Type B pancreatic cell (in vitro differentiated cells): Measurements from ENCODE around the gene RPS16. TPM values are rescaled to one million over a fixed set of nuclear protein-coding genes. Genes with fewer than 3 reads are reported as not detected.

Source experiments
- DNase-seq: peaks from one replicate; pipeline ENCODE4 v3.0.0; 2021; ENCODE audit warnings: mixed read lengths; ENCODE audit not compliant: unreplicated experiment; ENCODE audit errors: extremely low spot score
- H3K27ac Mint-ChIP-seq: 2 replicates; pipeline ENCODE4 v1.8.0; 2021; ENCODE audit warnings: mild to moderate bottlenecking, mixed read lengths
- H3K27me3 Mint-ChIP-seq: 2 replicates; pipeline ENCODE4 v1.8.0; 2021; ENCODE audit warnings: mixed read lengths
- H3K36me3 Mint-ChIP-seq: 2 replicates; pipeline ENCODE4 v1.8.0; 2021; ENCODE audit warnings: mixed read lengths
- H3K4me1 Mint-ChIP-seq: one replicate; pipeline ENCODE4 v1.8.0; 2021; ENCODE audit warnings: mixed read lengths; ENCODE audit not compliant: unreplicated experiment
- H3K4me3 Mint-ChIP-seq: 2 replicates; pipeline ENCODE4 v1.8.0; 2021; ENCODE audit warnings: mild to moderate bottlenecking, mixed read lengths
- H3K9me3 Mint-ChIP-seq: 2 replicates; pipeline ENCODE4 v1.8.0; 2021; ENCODE audit warnings: mixed read lengths
- CTCF ChIP-seq: fragments of 200-600 bp; sonication (generic); conservative IDR thresholded peaks from 2 replicates; pipeline ENCODE4 v1.5.0; 2021; ENCODE audit warnings: antibody characterized with exemption, mild to moderate bottlenecking
- total RNA-seq: library from RNA; stranded (reverse); gene quantifications from 2 replicates; pipeline ENCODE4 v1.2.1, GENCODE V29; 2021; ENCODE audit warnings: low replicate concordance

The RPS16 gene
- total RNA-seq, 1 donor from 2014 or later = 2,175 TPM

DNA sequence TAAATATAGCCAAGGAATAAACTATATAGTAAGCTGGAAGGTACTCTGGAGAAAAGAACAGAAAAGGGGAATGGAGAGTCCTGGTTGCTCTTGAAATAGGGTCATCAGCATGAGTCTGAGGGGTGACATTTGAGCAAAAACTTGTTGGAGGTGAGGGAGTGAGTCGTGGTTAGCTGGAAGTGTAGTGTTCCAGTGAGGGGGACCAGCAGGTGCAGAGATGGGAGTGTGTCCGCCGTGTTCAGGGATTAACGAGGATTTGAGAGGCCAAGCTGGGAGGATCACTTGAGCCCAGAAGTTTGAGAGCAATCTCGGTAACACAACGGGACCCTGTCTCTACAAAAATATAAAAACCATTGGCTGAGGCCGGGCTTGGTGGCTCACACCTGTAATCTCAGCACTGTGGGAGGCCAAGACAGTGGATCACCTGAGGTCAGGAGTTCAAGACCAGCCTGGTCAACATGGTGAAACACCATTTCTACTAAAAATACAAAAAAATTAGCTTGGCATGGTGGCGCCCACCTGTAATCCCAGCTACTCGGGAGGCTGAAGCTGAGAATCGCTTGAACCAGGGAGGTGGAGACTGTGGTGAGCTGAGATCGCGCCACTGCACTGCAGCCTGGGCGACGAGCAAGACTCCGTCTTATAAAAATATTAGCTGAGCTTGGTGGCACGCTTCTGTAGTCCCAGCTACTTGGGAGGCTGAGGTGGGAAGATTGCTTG, 10.8 kb upstream of the RPS16 start:
- no peaks in the 10 kb centered on the region for H3K9me3 Mint-ChIP-seq
- DNase-seq = no peak
- H3K4me1 Mint-ChIP-seq = peaks cover 28% of the 10 kb centered on the region
- peak overlapping the region; percentile 99 for H3K4me3 Mint-ChIP-seq
- H3K36me3 Mint-ChIP-seq = peaks cover 15% of the 10 kb centered on the region
- H3K27me3 Mint-ChIP-seq = no peaks in the 10 kb centered on the region
- H3K27ac Mint-ChIP-seq = peak overlapping the region; percentile 98
- no peak for TF ChIP-seq CTCF

DNA sequence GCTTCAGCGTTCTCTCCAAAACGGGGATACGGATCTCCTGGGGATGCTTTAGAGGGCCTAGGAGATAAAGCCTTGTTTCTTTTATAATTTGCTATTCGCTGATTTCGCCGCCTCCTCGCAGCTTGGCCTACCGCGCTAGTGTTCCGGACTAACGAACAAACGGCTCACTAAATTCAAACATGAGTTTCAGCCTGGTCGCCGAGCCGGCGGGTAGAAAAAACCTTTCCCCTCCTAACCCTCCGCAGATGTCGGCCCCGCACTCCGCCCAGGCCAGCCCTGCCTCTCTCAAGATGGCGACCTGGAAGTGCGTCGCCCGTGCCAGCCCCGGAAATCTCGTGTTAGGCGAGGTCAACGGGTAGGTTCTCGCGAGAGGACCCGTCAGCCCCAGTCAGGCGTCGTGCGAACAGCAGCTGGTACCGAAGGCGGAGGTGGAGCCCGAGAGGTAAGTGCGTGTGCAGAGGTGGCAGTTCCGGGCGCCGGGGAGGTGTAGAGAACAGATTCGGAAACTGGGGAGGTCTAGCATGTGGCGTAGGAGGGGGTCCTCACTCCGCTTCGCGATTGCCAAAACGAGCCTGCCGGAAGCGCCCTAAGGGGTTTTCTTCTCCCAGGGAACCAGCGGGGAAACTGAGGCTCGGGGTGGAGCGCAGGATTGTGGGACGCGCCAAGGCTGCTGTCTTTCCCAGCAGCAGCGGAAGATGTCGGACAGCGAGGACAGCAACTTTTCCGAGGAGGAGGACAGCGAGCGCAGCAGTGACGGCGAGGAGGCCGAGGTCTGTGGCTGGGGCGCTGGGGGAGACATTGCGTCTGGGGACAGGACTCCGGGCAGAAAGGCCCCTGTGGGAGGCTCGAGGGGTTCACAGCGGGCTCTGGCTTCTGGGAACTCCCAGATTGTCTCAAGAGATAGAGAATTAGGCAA, 9.7 kb upstream of the RPS16 start, which contains the start of gene SUPT5H:
Gene SUPT5H (plus strand): TSS at position 387 of the 916 bp plus-strand sequence. CDS start 309 bp downstream, at position 696.
- H3K9me3 Mint-ChIP-seq = no peaks in the 10 kb centered on the region

DNA sequence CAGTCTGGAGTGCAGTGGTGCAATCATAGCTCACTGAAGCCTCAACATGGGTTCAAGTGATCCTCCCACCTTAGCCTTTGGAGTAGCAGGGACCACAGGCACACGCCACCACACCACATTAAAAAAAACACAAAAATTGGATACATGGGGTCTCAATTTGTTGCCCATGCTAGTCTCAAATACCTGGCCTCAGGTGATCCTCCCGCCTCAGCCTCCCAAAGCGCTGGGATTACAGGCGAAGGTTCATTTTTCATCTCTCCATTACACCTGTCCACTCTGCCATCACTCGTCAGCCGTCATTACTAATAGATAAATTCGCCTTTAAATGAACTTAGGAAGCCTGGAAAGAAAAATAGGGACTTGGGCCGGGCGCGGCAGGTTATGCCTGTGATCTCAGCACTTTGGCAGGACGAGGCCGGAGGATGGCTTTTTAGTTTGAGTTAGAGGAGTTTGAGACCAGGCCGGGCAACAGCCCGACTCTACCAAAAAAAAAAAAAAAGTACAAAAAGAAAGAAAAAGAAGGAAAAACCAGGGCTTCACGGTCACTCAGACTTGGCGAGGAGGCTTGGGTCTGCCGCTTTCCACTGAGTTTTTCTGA, 8.9 kb upstream of the RPS16 start:
- no peak for DNase-seq
- H3K4me3 Mint-ChIP-seq = peak overlapping the region; percentile 99
- peaks cover 15% of the 10 kb centered on the region for H3K36me3 Mint-ChIP-seq
- H3K4me1 Mint-ChIP-seq = peaks cover 35% of the 10 kb centered on the region
- no peak for TF ChIP-seq CTCF
- no peaks in the 10 kb centered on the region for H3K9me3 Mint-ChIP-seq
- peak overlapping the region; percentile 98 for H3K27ac Mint-ChIP-seq
- H3K27me3 Mint-ChIP-seq = no peaks in the 10 kb centered on the region

More for the DNA sequence above, 9.7 kb upstream of the RPS16 start, which contains the start of gene SUPT5H:
- Mint-ChIP-seq H3K4me1 (peaks cover 28% of the 10 kb centered on the region), H3K36me3 (peaks cover 15% of the 10 kb centered on the region), H3K27me3 (no peaks in the 10 kb centered on the region), H3K4me3 (peak within 1 kb of the TSS; percentile 99), H3K27ac (peak within 1 kb of the TSS; percentile 98)
- DNase-seq = peak; percentile 96
- TF ChIP-seq CTCF = no peak

DNA sequence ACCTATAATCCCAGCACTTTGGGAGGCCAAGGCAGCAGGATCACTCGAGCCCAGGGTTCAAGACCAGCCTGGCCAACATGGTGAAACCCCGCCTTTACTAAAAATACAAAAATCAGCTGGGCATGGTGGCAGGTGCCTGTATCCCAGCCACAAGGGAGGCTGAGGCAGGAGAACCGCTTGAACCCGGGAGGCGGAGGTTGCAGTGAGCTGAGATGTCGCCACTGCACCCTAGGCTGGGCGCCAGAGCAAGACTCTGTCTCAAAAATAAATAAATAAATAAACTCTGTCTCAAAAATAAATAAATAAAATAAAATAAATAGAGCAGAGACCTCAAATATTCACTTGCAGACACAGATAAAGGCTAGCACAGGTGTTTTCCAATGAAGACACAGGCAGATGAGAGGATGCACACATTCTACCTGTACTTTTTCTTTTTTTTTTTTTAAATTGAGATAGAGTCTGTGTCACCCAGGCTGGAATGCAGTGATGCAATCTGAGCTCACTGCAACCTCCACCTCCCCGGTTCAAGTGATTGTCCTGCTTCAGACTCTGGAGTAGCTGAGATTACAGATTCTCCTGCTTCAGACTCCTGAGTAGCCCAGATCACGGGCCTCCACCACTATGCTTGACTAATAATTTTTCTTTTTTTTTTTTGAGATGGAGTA, 2.7 kb upstream of the RPS16 start:
- Mint-ChIP-seq H3K9me3 (no peaks in the 10 kb centered on the region), H3K27ac (no peak overlapping the region), H3K4me1 (peaks cover 25% of the 10 kb centered on the region), H3K27me3 (peaks cover 8% of the 10 kb centered on the region), H3K4me3 (no peak overlapping the region), H3K36me3 (peaks cover 10% of the 10 kb centered on the region)
- no peak for DNase-seq
- no peak for TF ChIP-seq CTCF

DNA sequence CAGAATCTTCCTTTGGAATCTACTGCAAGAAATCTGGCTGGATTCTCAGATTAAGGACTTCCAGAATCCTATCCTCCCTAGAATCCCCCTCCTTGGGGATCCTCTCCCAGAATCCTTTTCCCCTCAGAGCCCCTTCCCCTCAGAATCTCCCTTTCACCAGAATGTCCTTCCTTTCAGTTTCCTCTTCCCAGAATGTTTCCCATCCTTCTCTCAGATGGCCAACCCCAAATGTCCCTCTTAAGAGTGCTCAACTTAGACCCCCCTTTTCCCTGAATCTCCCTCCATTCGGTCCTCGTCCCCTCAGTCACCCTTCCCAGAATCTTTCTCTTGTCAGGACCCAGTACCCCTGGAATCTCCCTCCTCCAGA, 584 bp upstream of the RPS16 start:
- no peak for TF ChIP-seq CTCF
- Mint-ChIP-seq H3K36me3 (peaks cover 15% of the 10 kb centered on the region), H3K4me3 (peak overlapping the region; percentile 100), H3K27me3 (peaks cover 8% of the 10 kb centered on the region), H3K4me1 (peaks cover 25% of the 10 kb centered on the region), H3K27ac (peak overlapping the region; percentile 96), H3K9me3 (no peaks in the 10 kb centered on the region)
- DNase-seq = no peak
